HFF-Myc (cell line): Measurements from ENCODE around the gene ABCG8.
A peak's percentile ranks its signal among the peaks of the same experiment; 100 is the strongest.

Experiments used
- DNase-seq: peaks from one replicate; pipeline ENCODE4 v3.0.0-alpha.2; 2011; ENCODE audit warnings: low read depth; ENCODE audit errors: extremely low read depth
- H3K4me3 ChIP-seq: replicated peaks from 2 replicates; pipeline ENCODE4 v1.5.1; 2011; ENCODE audit warnings: low read depth, mild to moderate bottlenecking, control low read depth, low read length
- CTCF ChIP-seq: IDR thresholded peaks from 2 replicates; pipeline ENCODE4 v1.5.1; 2012; ENCODE audit warnings: mild to moderate bottlenecking, low read depth, low read length, control low read depth; ENCODE audit errors: missing control alignments

The ABCG8 gene

GRCh38 chr2:43890855-43891254 is 52.1 kb downstream of the ABCG8 start:
- H3K4me3 ChIP-seq = no peak overlapping the region
- no peak for DNase-seq
- TF ChIP-seq CTCF = no peak

DNA sequence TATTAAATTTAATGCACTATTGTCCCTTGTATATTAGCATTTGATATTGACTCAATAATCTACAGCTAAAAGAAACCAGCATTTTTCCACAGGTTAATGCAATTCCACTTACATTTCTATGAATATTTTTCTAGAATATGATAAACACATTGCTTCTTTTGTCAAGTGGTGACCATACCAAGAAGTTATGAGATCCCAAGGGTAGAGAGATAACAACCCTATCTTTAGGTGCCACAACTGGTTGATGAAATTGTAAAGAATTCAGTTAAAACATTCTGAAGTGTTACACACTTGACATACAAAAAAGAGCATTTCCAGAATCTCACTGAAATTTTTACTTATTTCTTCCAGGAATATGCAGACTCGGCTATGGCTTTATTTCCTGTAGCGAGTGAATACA is 56.0 kb downstream of the ABCG8 start:
- no peak for DNase-seq
- no peak for TF ChIP-seq CTCF
- H3K4me3 ChIP-seq = no peak overlapping the region

DNA sequence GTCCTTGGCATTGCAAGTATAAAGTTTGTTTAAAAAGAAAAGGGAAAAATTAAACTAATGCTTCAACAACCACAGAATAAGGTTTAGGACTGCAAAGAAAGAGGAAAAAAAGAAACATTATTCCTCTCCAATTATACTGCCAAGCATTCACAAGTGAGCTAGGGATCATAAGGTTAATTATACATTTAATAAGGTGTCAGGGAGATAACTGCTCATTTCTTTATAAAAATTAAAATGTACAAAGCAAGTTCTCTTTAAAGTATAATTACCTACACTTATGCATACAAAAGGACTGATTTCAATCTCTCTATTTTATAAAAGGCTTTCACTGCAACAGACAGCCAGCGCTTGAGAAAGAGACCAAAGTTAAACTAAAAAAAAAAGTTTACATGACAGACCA is 58.1 kb downstream of the ABCG8 start:
- no peak overlapping the region for H3K4me3 ChIP-seq
- DNase-seq = no peak
- no peak for TF ChIP-seq CTCF

DNA sequence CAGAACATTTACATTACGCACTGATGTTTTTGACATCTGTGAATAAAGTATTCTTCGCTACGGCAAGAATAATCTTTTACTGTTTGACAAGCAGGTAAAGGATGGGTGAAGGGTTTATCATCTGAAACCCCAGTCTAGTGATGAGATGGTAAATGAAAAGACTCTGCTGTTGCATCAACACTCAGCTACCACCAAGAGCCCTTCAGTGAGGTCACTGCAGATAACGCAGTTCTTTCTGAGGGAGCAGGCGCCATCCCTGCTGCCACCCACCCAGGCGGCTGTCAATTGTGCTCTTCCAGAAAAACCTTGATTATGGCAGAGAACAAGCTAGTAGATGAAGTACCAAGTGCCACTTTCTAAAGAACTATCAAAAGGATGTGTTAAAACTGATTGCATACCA is 58.7 kb downstream of the ABCG8 start:
- no peak overlapping the region for H3K4me3 ChIP-seq
- TF ChIP-seq CTCF = no peak
- DNase-seq = no peak

DNA sequence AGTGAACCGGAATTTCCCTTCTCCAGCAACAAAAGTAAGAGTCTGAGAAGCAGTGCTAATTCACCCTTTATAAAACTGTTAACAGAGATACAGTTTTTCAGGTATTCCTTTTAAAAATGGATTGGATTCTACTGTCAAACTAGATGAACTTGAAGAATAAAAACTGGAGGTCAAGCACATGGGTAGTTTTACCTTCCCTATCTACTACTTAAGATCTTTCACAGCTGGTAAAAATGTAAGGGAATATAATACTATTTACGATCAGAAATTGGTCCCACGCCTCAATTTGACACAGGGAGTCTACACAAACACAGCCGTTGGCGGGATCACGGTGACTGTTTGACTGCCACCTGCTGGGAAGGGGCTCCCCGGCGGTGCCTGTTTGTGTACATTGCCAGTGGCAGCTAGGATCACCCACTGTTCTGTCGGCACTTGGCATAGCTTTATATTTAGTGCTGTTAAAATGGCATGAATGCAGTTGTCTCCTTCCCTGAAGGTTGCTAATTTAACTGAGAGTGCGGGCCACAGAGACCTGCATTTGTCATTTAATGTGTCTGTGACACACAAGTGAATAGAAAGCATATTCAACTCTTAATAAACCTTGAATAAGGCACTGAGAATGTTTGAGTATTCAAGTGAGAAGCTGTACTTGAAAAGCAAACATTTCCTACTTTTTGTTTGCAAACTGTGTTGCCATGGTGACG is 59.5 kb downstream of the ABCG8 start:
- H3K4me3 ChIP-seq = no peak overlapping the region
- no peak for DNase-seq
- peak; percentile 34 for TF ChIP-seq CTCF

DNA sequence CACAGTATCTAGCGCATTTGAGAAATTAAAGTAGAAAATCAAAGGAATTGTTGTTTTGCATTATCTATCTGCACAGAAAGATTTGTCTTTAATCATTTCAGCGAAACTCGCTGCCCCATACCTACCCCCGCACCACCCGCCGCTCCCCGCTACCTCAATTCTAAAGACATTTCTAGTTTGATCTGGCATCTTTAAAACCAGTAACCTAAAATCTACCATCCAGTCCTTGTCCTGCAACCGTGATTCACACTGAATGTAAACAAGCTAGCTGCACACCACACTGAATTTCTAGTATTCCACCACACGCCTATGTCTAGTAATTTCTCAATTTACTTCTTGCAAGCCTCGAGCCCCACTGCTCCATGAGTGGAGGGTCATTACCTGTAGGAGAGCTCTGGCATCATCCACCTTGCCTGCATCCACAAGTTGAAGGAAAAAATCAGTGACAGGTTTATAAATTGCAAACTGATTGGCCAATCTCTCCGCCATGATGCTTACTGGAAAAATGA is 60.1 kb downstream of the ABCG8 start:
- DNase-seq = no peak
- TF ChIP-seq CTCF = no peak
- no peak overlapping the region for H3K4me3 ChIP-seq

DNA sequence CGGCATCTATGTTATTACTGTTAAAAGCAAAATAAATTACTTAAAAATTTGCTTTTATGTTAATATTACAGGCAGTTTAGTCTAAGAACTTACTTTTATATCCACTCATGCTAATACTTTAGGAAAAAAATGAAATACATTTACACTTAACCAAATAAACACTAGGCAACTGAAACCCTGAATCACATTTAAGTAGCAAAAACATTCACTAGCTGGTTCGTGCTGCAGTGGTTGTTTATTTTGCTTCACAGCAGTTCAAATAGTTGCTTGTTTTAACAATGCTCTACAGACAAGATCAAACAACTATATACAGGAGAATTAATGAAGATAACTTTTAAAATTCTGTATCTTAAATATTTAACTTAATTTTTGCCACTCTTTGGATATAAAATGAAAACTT is 60.8 kb downstream of the ABCG8 start:
- no peak for TF ChIP-seq CTCF
- DNase-seq = no peak
- H3K4me3 ChIP-seq = no peak overlapping the region
